Tibial nerve (tissue), 4 donors: Measurements from ENCODE around the gene MAPKAP1.

Source experiments
- EP300 ChIP-seq, 2 donors: sonication (generic); formaldehyde crosslinking; IDR thresholded peaks; one replicate each; pipeline ENCODE4 v1.6.1; 2017; ENCODE audit warnings: antibody characterized with exemption in 2 of 2, mild to moderate bottlenecking in 1 of 2
- POLR2A ChIP-seq, 2 donors: fragments of 450-650 bp; IDR thresholded peaks; one replicate each; pipeline ENCODE4 v1.6.1; 2017; ENCODE audit warnings: antibody characterized with exemption in 2 of 2, mild to moderate bottlenecking in 2 of 2, moderate library complexity in 2 of 2
- TF ChIP-seq, protein P1 (sequence below), 5 experiments: fragments of 200-600 bp in 3 of 5; fragments of 450-650 bp in 2 of 5; sonication (generic) in 3 of 5; IDR thresholded peaks; one replicate each; pipeline ENCODE4 v1.5.1; 2016 to 2019; ENCODE audit warnings: antibody characterized with exemption in 5 of 5, mild to moderate bottlenecking in 3 of 5, moderate library complexity in 2 of 5

DNA sequence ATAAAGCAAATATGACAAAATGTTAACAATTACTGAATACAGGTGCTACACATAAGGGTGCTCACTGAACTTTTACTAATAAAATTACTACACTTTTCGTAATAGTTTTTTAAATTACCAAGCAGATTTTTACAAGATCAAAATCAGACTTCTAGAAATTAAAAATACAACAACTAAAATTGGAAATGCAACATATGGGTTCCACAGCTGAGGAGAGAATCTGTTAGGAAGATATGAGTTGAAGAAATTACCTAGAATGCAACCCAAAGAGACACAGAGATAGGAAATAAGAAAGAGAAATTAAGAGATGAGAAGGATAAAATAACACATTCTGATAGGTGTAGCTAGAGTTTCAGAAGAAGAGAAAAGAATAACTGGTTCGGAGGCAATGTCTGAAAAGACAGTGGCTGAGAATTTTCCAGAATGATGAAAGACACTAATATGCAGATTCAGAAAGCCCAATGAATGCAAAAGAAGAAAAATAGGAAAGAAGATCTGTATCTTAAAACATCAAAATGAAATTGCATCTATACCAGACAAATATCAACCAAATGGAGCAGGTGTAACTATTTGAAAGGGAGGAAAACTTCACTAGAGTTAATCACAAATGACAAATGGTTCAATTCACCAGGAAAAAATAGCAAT lies 95.8 kb downstream of the MAPKAP1 start:
- TF ChIP-seq POLR2A (IDR thresholded peaks at IDR 0.05) (no peak), EP300 (IDR thresholded peaks at IDR 0.05) (no peak)
- TF ChIP-seq, protein P1, sequence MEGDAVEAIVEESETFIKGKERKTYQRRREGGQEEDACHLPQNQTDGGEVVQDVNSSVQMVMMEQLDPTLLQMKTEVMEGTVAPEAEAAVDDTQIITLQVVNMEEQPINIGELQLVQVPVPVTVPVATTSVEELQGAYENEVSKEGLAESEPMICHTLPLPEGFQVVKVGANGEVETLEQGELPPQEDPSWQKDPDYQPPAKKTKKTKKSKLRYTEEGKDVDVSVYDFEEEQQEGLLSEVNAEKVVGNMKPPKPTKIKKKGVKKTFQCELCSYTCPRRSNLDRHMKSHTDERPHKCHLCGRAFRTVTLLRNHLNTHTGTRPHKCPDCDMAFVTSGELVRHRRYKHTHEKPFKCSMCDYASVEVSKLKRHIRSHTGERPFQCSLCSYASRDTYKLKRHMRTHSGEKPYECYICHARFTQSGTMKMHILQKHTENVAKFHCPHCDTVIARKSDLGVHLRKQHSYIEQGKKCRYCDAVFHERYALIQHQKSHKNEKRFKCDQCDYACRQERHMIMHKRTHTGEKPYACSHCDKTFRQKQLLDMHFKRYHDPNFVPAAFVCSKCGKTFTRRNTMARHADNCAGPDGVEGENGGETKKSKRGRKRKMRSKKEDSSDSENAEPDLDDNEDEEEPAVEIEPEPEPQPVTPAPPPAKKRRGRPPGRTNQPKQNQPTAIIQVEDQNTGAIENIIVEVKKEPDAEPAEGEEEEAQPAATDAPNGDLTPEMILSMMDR (IDR thresholded peaks at IDR 0.05), result no peak
